GM19463 (cell line): ENCODE measurements around the gene KLK11.

ENCODE experiments used
- ATAC-seq: cut with Tn5 transposase; IDR thresholded peaks from one replicate; pipeline ENCODE4 v1.9.1; 2021; ENCODE audit warnings: mild to moderate bottlenecking, moderate library complexity; ENCODE audit not compliant: unreplicated experiment

KLK11 gene

GRCh38 chr19:51026554-51026831, at the start of gene KLK11:
Gene KLK11 (minus strand): TSS chr19:51026616. CDS start chr19:51025631, 985 bp downstream.
- no peak for ATAC-seq

GRCh38 chr19:51075998-51076397, 49.6 kb upstream of the KLK11 start:
- ATAC-seq = no peak

GRCh38 chr19:51071095-51071405, 44.6 kb upstream of the KLK11 start:
- ATAC-seq = no peak

- ATAC-seq = no peak
These were observed 44.1 kb upstream of the KLK11 start for GRCh38 chr19:51070334-51071094.

GRCh38 chr19:51066393-51067186, 40.2 kb upstream of the KLK11 start:
- ATAC-seq = no peak

- no peak for ATAC-seq
These were observed 39.0 kb upstream of the KLK11 start for GRCh38 chr19:51065221-51065960.

GRCh38 chr19:51064534-51065220, 38.3 kb upstream of the KLK11 start, which contains the start of gene KLK13:
Gene KLK13 (minus strand): TSS chr19:51065092. CDS start chr19:51065067, 25 bp downstream.
- no peak for ATAC-seq

- ATAC-seq = no peak
These were observed 37.2 kb upstream of the KLK11 start for GRCh38 chr19:51063664-51064063.

GRCh38 chr19:51060973-51061372, 34.6 kb upstream of the KLK11 start:
- no peak for ATAC-seq

GRCh38 chr19:51060336-51060735, 33.9 kb upstream of the KLK11 start:
- ATAC-seq = no peak

GRCh38 chr19:51059715-51060114, 33.3 kb upstream of the KLK11 start:
- ATAC-seq = no peak

- no peak for ATAC-seq
These were observed 29.4 kb upstream of the KLK11 start for GRCh38 chr19:51055866-51056265.

GRCh38 chr19:51047031-51047335, 20.6 kb upstream of the KLK11 start:
- ATAC-seq = no peak

GRCh38 chr19:51044327-51044726, 17.9 kb upstream of the KLK11 start:
- no peak for ATAC-seq

GRCh38 chr19:51043497-51043896, 17.1 kb upstream of the KLK11 start:
- no peak for ATAC-seq

- ATAC-seq = no peak
These were observed 13.7 kb upstream of the KLK11 start for GRCh38 chr19:51040151-51040550.

GRCh38 chr19:51036519-51036918, 10.1 kb upstream of the KLK11 start:
- no peak for ATAC-seq

GRCh38 chr19:51034704-51035103, 8.3 kb upstream of the KLK11 start, which contains the start of gene KLK12:
Gene KLK12 (minus strand): TSS chr19:51035002. CDS start chr19:51034621, 381 bp downstream.
- ATAC-seq = no peak

- ATAC-seq = no peak
These were observed 5.4 kb upstream of the KLK11 start for GRCh38 chr19:51031880-51032225.

- ATAC-seq = no peak
These were observed 4.9 kb upstream of the KLK11 start for GRCh38 chr19:51031220-51031879.

- ATAC-seq = no peak
These were observed 4.2 kb upstream of the KLK11 start for GRCh38 chr19:51030631-51031030.
